Smooth muscle cell of bladder (primary cell): Measurements from ENCODE around the gene TMEM41B. TPM values are rescaled to one million over a fixed set of nuclear protein-coding genes. Genes with fewer than 3 reads are reported as not detected.

Experiments used
- total RNA-seq: library from RNA; depleted of rRNA; stranded (reverse); fragments of >200 nt; gene quantifications from 2 replicates; pipeline ENCODE4 v1.2.3, GENCODE V29; 2014

Gene TMEM41B, protein sequence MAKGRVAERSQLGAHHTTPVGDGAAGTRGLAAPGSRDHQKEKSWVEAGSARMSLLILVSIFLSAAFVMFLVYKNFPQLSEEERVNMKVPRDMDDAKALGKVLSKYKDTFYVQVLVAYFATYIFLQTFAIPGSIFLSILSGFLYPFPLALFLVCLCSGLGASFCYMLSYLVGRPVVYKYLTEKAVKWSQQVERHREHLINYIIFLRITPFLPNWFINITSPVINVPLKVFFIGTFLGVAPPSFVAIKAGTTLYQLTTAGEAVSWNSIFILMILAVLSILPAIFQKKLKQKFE
- total RNA-seq = 65.0 and 75.4 TPM in 2 replicates

DNA sequence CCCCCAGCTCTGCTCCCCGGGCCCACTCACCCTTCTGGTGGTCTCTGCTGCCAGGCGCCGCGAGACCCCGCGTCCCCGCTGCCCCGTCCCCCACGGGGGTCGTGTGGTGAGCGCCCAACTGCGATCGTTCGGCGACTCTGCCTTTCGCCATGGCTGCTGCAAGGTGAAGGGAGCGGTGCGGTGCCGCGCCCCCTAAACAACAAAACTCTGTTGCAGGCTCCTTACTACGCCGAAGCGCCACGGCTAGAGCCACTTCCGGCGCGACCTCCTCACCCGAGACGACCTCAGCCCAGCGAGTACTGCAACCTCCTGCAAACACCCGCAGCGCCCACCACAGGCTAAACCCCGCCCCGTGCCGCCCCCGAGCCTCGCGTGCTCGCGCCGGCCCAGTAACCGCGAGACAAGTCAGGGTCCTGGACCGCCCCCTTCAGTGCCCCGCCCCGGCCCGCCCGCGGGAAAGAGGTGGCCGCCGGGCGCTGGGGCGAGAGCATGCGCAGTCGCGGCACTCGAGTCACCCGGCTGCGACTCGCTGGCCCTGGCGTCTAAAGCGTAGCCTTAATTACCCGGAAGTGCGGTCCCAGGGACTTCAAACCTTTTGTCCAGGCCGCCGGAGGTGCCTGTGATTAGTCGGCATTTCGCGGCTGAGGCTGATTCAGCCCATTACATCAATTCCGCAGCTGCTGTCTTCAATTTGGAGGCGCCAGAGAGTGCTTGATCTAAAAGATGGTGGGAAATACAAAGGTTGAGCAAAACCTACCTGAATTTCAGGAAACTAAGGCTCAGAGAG is at the start of gene TMEM41B:
Gene TMEM41B, minus strand, starts transcription at position 303 of the 787 bp plus-strand sequence. Its CDS starts 152 bp downstream, at position 151.

DNA sequence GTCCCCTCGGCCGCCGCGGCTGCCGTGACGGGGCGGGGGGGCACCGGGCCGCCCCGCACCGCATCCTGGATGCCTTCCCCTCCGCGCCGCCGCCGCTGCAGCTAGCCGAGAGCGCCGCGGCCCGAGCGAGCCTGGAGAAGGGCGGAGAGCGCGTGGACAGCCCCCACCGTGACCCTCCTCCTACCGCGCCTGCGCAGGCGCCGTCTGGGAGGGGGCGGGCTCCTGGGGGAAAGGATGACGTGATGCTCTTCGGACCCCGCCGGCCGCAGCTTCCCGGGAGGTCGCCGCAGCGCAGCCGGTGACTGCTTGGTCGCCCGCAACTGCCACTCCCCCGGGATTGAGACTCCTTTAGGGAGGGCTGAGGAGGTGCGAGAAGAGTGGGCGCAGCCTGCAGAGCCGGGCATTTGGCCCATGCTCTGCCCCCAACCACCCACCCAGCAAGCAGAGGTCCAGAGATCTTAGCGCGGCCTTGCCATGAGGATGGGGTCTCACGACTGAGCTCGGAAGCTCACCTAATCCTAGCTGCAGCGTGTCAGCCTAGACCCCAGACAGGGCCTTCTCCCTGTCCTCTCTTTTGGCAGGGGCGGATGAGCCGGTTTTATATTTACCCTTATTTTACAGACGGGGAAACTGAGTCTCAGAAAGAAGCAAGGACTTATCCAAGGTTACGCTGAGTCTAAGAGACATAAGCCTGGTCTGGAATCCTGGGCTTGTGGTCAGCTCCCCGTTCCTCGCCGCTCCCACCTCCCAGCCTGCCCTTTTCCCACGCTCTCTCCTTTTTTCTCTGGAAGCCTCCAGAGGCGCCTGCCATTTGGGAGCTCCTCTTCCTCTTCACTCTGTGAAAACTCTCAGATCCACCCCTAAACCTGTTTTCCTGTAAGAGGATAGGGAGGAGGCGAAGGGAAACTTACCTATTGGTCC is 48.9 kb downstream of the TMEM41B start, which contains the start of gene DENND5A:
Gene DENND5A, minus strand, starts transcription at position 140 of the 921 bp plus-strand sequence. CDS start 281 bp downstream, outside the sequence.

Other genes with a start within 250 kb of the TMEM41B start
- gene SCUBE2, start 223.0 kb downstream of the TMEM41B start, total RNA-seq = 1.7 and 4.4 TPM in 2 replicates
- gene DENND5A, start 49.2 kb downstream of the TMEM41B start, total RNA-seq = 204 and 238 TPM in 2 replicates
- 82.9 and 116 TPM in 2 replicates for gene IPO7, start 70.1 kb upstream of the TMEM41B start, total RNA-seq
- 26.0 and 32.2 TPM in 2 replicates for gene ZNF143, start 146.4 kb upstream of the TMEM41B start, total RNA-seq